ENCODE results near the gene IGSF5. TPM values are rescaled to one million over a fixed set of nuclear protein-coding genes. Genes with fewer than 3 reads are reported as not detected.

The IGSF5 gene
- total RNA-seq, 1 experiment from 2014 or later: not detected

DNA sequence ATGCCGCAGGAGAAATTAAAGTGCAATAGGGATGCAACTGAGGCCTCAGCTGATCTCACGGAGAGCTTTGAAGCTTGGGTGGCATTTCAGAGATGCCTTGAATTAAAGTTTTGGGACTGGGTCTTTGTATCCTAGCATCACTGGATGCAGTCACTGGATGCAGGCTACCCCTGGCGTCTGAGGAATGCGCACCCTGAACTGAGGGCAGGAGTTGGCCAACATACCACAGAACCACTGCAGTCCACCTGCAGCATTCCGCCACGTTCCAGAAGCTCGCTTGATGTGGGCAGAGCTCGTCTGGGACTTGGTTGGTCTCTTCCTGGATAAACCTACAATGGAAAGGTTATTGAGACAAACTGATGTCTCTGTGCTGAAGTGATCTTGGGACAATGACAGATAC lies 34.1 kb upstream of the IGSF5 start:
- Histone ChIP-seq H3K27ac (ENCODE audit: low read depth, low read length, poor library complexity, severe bottlenecking) (no peak overlapping the region), H3K27me3 (replicated peaks; ENCODE audit: insufficient read depth, low read depth, low read length, poor library complexity) (no peaks in the 10 kb centered on the region), H3K4me3 (ENCODE audit: low read depth, low read length, poor library complexity, severe bottlenecking) (no peak overlapping the region), H3K9me3 (ENCODE audit: low read depth, low read length, poor library complexity, severe bottlenecking) (no peaks in the 10 kb centered on the region), H3K36me3 (ENCODE audit: insufficient read depth, low read length, poor library complexity, severe bottlenecking) (no peaks in the 10 kb centered on the region), H3K4me1 (ENCODE audit: insufficient read depth, low read length, poor library complexity, severe bottlenecking) (no peaks in the 10 kb centered on the region)
- no peak for DNase-seq (ENCODE audit: low spot score)
- ChIA-PET POLR2A (ENCODE audit: low non-redundant PET) (no interaction called here), CTCF (no interaction called here)
- intact Hi-C loops (cut with micrococcal nuclease; ENCODE audit: unreplicated experiment): no loop called here
- TF ChIP-seq, protein P1, sequence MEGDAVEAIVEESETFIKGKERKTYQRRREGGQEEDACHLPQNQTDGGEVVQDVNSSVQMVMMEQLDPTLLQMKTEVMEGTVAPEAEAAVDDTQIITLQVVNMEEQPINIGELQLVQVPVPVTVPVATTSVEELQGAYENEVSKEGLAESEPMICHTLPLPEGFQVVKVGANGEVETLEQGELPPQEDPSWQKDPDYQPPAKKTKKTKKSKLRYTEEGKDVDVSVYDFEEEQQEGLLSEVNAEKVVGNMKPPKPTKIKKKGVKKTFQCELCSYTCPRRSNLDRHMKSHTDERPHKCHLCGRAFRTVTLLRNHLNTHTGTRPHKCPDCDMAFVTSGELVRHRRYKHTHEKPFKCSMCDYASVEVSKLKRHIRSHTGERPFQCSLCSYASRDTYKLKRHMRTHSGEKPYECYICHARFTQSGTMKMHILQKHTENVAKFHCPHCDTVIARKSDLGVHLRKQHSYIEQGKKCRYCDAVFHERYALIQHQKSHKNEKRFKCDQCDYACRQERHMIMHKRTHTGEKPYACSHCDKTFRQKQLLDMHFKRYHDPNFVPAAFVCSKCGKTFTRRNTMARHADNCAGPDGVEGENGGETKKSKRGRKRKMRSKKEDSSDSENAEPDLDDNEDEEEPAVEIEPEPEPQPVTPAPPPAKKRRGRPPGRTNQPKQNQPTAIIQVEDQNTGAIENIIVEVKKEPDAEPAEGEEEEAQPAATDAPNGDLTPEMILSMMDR (conservative IDR thresholded peaks at IDR 0.05; ENCODE audit: low read depth, low read length): no peak
- TF ChIP-seq EZH2 (IDR thresholded peaks at IDR 0.05; ENCODE audit: borderline replicate concordance, low read depth, low read length, poor library complexity, severe bottlenecking): no peak
- BruUV-seq (replicated peaks): no TSS peak

DNA sequence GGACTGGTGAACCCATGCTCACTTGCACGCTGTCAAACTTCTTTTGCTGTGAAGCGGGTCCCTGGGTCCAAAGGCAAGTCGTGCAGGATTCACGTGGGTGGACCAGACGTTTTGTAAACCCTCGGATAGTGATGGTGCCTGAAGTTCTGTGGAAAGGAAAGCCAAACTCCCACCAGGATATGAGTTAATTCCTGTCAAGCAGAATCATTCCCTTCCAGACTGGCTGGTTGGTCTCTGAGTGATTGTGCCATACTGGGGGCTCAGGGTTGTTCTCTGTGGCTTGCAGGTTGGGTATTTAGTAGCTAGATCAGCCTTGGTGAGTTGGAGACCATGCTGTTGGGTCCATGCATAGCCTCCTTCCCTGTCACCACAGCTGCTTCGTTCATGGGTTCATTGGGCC lies 32.7 kb upstream of the IGSF5 start:
- no peaks in the 10 kb centered on the region for H3K4me1 ChIP-seq (ENCODE audit: insufficient read depth, low read length, poor library complexity, severe bottlenecking)
- ChIA-PET POLR2A (ENCODE audit: low non-redundant PET) (no interaction called here), CTCF (no interaction called here)
- TF ChIP-seq EZH2 (IDR thresholded peaks at IDR 0.05; ENCODE audit: borderline replicate concordance, low read depth, low read length, poor library complexity, severe bottlenecking): no peak
- TF ChIP-seq, protein P1 (conservative IDR thresholded peaks at IDR 0.05; ENCODE audit: low read depth, low read length): no peak
- H3K36me3 ChIP-seq (ENCODE audit: insufficient read depth, low read length, poor library complexity, severe bottlenecking): no peaks in the 10 kb centered on the region
- intact Hi-C loops (cut with micrococcal nuclease; ENCODE audit: unreplicated experiment): no loop called here
- H3K27ac ChIP-seq (ENCODE audit: low read depth, low read length, poor library complexity, severe bottlenecking): no peak overlapping the region
- H3K27me3 ChIP-seq (replicated peaks; ENCODE audit: insufficient read depth, low read depth, low read length, poor library complexity): no peaks in the 10 kb centered on the region
- no peak for DNase-seq (ENCODE audit: low spot score)
- no peak overlapping the region for H3K4me3 ChIP-seq (ENCODE audit: low read depth, low read length, poor library complexity, severe bottlenecking)
- BruUV-seq (replicated peaks): no TSS peak
- H3K9me3 ChIP-seq (ENCODE audit: low read depth, low read length, poor library complexity, severe bottlenecking): no peaks in the 10 kb centered on the region

DNA sequence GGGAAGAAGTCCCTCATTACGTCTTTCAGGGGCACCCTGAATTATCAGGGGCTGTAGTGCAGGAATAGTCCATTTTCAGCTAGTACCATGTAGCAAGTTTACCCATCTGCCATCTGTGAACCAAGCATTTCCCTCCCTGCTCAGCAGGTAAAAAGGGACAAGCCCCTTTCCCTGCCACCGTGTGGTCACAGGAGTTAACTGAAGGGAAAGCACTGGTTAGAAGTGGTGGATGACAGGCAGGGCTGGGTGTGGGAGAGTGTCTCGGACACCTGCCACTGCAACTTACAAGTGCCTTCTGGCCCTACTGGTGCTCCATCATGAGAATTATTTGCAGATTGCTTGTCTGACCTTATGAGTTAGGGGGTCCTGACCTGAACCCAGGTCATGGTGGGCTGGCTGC lies 32.0 kb upstream of the IGSF5 start:
- DNase-seq (ENCODE audit: low spot score): no peak
- no peaks in the 10 kb centered on the region for H3K4me1 ChIP-seq (ENCODE audit: insufficient read depth, low read length, poor library complexity, severe bottlenecking)
- no TSS peak for BruUV-seq (replicated peaks)
- H3K27me3 ChIP-seq (replicated peaks; ENCODE audit: insufficient read depth, low read depth, low read length, poor library complexity): no peaks in the 10 kb centered on the region
- no peaks in the 10 kb centered on the region for H3K36me3 ChIP-seq (ENCODE audit: insufficient read depth, low read length, poor library complexity, severe bottlenecking)
- H3K4me3 ChIP-seq (ENCODE audit: low read depth, low read length, poor library complexity, severe bottlenecking): no peak overlapping the region
- POLR2A ChIA-PET (ENCODE audit: low non-redundant PET): no interaction called here
- TF ChIP-seq, protein P1 (conservative IDR thresholded peaks at IDR 0.05; ENCODE audit: low read depth, low read length): no peak
- no peak for TF ChIP-seq EZH2 (IDR thresholded peaks at IDR 0.05; ENCODE audit: borderline replicate concordance, low read depth, low read length, poor library complexity, severe bottlenecking)
- intact Hi-C loops (cut with micrococcal nuclease; ENCODE audit: unreplicated experiment): no loop called here
- CTCF ChIA-PET: no interaction called here
- H3K27ac ChIP-seq (ENCODE audit: low read depth, low read length, poor library complexity, severe bottlenecking): no peak overlapping the region
- H3K9me3 ChIP-seq (ENCODE audit: low read depth, low read length, poor library complexity, severe bottlenecking): no peaks in the 10 kb centered on the region
